HL-60 (cell line): ENCODE data around the gene CPZ.

Experiments
- GABPA ChIP-seq: IDR thresholded peaks from 2 replicates; pipeline ENCODE4 v1.6.1; 2012; ENCODE audit warnings: low read depth
- POLR2AphosphoS5 ChIP-seq: IDR thresholded peaks from 2 replicates; pipeline ENCODE4 v1.6.1; 2012; ENCODE audit warnings: low read depth
- TF ChIP-seq, protein P1 (sequence below): IDR thresholded peaks from one replicate; pipeline ENCODE4 v1.5.1; 2011; ENCODE audit warnings: low read length, control low read depth, inconsistent platforms; ENCODE audit not compliant: insufficient read depth
- TF ChIP-seq, protein P2 (sequence below): IDR thresholded peaks from 2 replicates; pipeline ENCODE4 v1.6.1; 2012; ENCODE audit warnings: low read depth; ENCODE audit not compliant: insufficient replicate concordance

DNA sequence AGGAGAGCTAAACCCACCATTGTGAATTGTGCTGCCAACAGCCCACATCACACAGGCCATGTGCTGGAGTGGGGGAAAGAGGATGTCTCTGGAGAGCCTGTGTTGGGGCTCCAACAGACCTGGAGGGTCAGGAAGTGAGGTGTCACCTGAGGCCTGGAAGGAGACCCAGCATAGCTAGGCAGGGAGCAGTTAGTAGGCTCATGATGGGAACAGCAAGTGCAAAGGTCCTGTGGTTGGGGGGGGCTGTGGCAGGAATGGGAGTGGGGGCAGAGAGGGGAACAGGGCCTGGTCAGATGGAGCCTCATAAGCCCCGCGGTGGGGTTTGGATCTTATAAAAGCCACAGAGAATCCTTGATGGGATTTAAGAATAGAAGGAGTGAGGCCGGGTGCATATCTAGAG lies 48.3 kb upstream of the CPZ start:
- TF ChIP-seq, protein P1, sequence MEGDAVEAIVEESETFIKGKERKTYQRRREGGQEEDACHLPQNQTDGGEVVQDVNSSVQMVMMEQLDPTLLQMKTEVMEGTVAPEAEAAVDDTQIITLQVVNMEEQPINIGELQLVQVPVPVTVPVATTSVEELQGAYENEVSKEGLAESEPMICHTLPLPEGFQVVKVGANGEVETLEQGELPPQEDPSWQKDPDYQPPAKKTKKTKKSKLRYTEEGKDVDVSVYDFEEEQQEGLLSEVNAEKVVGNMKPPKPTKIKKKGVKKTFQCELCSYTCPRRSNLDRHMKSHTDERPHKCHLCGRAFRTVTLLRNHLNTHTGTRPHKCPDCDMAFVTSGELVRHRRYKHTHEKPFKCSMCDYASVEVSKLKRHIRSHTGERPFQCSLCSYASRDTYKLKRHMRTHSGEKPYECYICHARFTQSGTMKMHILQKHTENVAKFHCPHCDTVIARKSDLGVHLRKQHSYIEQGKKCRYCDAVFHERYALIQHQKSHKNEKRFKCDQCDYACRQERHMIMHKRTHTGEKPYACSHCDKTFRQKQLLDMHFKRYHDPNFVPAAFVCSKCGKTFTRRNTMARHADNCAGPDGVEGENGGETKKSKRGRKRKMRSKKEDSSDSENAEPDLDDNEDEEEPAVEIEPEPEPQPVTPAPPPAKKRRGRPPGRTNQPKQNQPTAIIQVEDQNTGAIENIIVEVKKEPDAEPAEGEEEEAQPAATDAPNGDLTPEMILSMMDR, result no peak
- no peak for TF ChIP-seq GABPA
- TF ChIP-seq, protein P2, sequence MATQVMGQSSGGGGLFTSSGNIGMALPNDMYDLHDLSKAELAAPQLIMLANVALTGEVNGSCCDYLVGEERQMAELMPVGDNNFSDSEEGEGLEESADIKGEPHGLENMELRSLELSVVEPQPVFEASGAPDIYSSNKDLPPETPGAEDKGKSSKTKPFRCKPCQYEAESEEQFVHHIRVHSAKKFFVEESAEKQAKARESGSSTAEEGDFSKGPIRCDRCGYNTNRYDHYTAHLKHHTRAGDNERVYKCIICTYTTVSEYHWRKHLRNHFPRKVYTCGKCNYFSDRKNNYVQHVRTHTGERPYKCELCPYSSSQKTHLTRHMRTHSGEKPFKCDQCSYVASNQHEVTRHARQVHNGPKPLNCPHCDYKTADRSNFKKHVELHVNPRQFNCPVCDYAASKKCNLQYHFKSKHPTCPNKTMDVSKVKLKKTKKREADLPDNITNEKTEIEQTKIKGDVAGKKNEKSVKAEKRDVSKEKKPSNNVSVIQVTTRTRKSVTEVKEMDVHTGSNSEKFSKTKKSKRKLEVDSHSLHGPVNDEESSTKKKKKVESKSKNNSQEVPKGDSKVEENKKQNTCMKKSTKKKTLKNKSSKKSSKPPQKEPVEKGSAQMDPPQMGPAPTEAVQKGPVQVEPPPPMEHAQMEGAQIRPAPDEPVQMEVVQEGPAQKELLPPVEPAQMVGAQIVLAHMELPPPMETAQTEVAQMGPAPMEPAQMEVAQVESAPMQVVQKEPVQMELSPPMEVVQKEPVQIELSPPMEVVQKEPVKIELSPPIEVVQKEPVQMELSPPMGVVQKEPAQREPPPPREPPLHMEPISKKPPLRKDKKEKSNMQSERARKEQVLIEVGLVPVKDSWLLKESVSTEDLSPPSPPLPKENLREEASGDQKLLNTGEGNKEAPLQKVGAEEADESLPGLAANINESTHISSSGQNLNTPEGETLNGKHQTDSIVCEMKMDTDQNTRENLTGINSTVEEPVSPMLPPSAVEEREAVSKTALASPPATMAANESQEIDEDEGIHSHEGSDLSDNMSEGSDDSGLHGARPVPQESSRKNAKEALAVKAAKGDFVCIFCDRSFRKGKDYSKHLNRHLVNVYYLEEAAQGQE, result no peak
- no peak for TF ChIP-seq POLR2AphosphoS5
